Tibial nerve (tissue), 4 donors: ENCODE measurements around the gene TSSK2.

Source experiments
- EP300 ChIP-seq, 2 donors: sonication (generic); formaldehyde crosslinking; IDR thresholded peaks; one replicate each; pipeline ENCODE4 v1.6.1; 2017; ENCODE audit warnings: antibody characterized with exemption in 2 of 2, mild to moderate bottlenecking in 1 of 2
- POLR2A ChIP-seq, 2 donors: fragments of 450-650 bp; IDR thresholded peaks; one replicate each; pipeline ENCODE4 v1.6.1; 2017; ENCODE audit warnings: antibody characterized with exemption in 2 of 2, mild to moderate bottlenecking in 2 of 2, moderate library complexity in 2 of 2
- TF ChIP-seq, protein P1 (sequence below), 5 experiments: fragments of 200-600 bp in 3 of 5; fragments of 450-650 bp in 2 of 5; sonication (generic) in 3 of 5; IDR thresholded peaks; one replicate each; pipeline ENCODE4 v1.5.1; 2016 to 2019; ENCODE audit warnings: antibody characterized with exemption in 5 of 5, mild to moderate bottlenecking in 3 of 5, moderate library complexity in 2 of 5

DNA sequence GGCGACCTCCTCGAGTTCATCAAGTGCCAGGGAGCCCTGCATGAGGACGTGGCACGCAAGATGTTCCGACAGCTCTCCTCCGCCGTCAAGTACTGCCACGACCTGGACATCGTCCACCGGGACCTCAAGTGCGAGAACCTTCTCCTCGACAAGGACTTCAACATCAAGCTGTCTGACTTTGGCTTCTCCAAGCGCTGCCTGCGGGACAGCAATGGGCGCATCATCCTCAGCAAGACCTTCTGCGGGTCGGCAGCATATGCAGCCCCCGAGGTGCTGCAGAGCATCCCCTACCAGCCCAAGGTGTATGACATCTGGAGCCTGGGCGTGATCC, 542 bp downstream of the TSSK2 start:
- TF ChIP-seq POLR2A (IDR thresholded peaks at IDR 0.05) (no peak), EP300 (IDR thresholded peaks at IDR 0.05) (no peak)
- TF ChIP-seq, protein P1, sequence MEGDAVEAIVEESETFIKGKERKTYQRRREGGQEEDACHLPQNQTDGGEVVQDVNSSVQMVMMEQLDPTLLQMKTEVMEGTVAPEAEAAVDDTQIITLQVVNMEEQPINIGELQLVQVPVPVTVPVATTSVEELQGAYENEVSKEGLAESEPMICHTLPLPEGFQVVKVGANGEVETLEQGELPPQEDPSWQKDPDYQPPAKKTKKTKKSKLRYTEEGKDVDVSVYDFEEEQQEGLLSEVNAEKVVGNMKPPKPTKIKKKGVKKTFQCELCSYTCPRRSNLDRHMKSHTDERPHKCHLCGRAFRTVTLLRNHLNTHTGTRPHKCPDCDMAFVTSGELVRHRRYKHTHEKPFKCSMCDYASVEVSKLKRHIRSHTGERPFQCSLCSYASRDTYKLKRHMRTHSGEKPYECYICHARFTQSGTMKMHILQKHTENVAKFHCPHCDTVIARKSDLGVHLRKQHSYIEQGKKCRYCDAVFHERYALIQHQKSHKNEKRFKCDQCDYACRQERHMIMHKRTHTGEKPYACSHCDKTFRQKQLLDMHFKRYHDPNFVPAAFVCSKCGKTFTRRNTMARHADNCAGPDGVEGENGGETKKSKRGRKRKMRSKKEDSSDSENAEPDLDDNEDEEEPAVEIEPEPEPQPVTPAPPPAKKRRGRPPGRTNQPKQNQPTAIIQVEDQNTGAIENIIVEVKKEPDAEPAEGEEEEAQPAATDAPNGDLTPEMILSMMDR (IDR thresholded peaks at IDR 0.05) = no peak
